HEK293T (cell line): ENCODE results near the gene TPPP2.

Source experiments
- CTCF ChIA-PET: fragments of 350-600 bp; formaldehyde crosslinking; extraction: SDS; loops from one replicate; lab custom pipeline; 2021; ENCODE audit warnings: antibody characterized with exemption, inconsistent platforms; lab: Yijun Ruan, JAX
- POLR2A ChIA-PET: fragments of 350-600 bp; formaldehyde crosslinking; extraction: SDS; loops from one replicate; lab custom pipeline; 2020; ENCODE audit warnings: antibody characterized with exemption, inconsistent platforms; lab: Yijun Ruan, JAX
- DNase-seq: peaks from one replicate; pipeline ENCODE4 v3.0.0; 2012; ENCODE audit warnings: mixed read lengths; ENCODE audit errors: extremely low spot score
- ARNT ChIP-seq: fragments of 450-650 bp; IDR thresholded peaks from 2 replicates; pipeline ENCODE4 v1.6.1; 2017; ENCODE audit warnings: mild to moderate bottlenecking
- BHLHE40 ChIP-seq: fragments of 450-650 bp; IDR thresholded peaks from 2 replicates; pipeline ENCODE4 v1.6.1; 2016; ENCODE audit warnings: mild to moderate bottlenecking, moderate library complexity, borderline replicate concordance
- CTBP1 ChIP-seq: fragments of 450-650 bp; IDR thresholded peaks from 2 replicates; pipeline ENCODE4 v1.6.1; 2016; ENCODE audit warnings: borderline replicate concordance
- ELF4 ChIP-seq: fragments of 450-650 bp; IDR thresholded peaks from 2 replicates; pipeline ENCODE4 v1.6.1; 2017; ENCODE audit warnings: antibody characterized with exemption
- FOXA1 ChIP-seq: fragments of 450-650 bp; IDR thresholded peaks from 2 replicates; pipeline ENCODE4 v1.6.1; 2016; ENCODE audit warnings: mild to moderate bottlenecking
- FOXK2 ChIP-seq: fragments of 450-650 bp; IDR thresholded peaks from 2 replicates; pipeline ENCODE4 v1.6.1; 2016; ENCODE audit warnings: mild to moderate bottlenecking
- FOXM1 ChIP-seq: fragments of 450-650 bp; IDR thresholded peaks from 2 replicates; pipeline ENCODE4 v1.6.1; 2017; ENCODE audit warnings: mild to moderate bottlenecking, borderline replicate concordance
- HDGF ChIP-seq: fragments of 450-650 bp; IDR thresholded peaks from 2 replicates; pipeline ENCODE4 v1.6.1; 2017; ENCODE audit warnings: antibody characterized with exemption, borderline replicate concordance
- L3MBTL2 ChIP-seq: fragments of 450-650 bp; conservative IDR thresholded peaks from 2 replicates; pipeline ENCODE4 v1.6.1; 2016; ENCODE audit warnings: mild to moderate bottlenecking
- LEF1 ChIP-seq: fragments of 450-650 bp; IDR thresholded peaks from 2 replicates; pipeline ENCODE4 v1.6.1; 2017; ENCODE audit warnings: mild to moderate bottlenecking, borderline replicate concordance
- NFRKB ChIP-seq: fragments of 450-650 bp; IDR thresholded peaks from 2 replicates; pipeline ENCODE4 v1.6.1; 2016; ENCODE audit warnings: mild to moderate bottlenecking, moderate library complexity
- PKNOX1 ChIP-seq: fragments of 450-650 bp; IDR thresholded peaks from 2 replicates; pipeline ENCODE4 v1.6.1; 2016
- SP1 ChIP-seq: fragments of 450-650 bp; IDR thresholded peaks from 2 replicates; pipeline ENCODE4 v1.6.1; 2017
- SUZ12 ChIP-seq: fragments of 450-650 bp; IDR thresholded peaks from 2 replicates; pipeline ENCODE4 v1.6.1; 2016; ENCODE audit warnings: mild to moderate bottlenecking
- TARDBP ChIP-seq: fragments of 450-650 bp; IDR thresholded peaks from 2 replicates; pipeline ENCODE4 v1.6.1; 2016
- ZNF384 ChIP-seq: fragments of 450-650 bp; IDR thresholded peaks from 2 replicates; pipeline ENCODE4 v1.6.1; 2016

TPPP2 gene

GRCh38 chr14:21049271-21049673, 19.3 kb downstream of the TPPP2 start:
- TF ChIP-seq LEF1: no peak
- no peak for TF ChIP-seq TARDBP
- TF ChIP-seq HDGF: no peak
- no peak for TF ChIP-seq FOXK2
- no peak for TF ChIP-seq FOXM1
- TF ChIP-seq ZNF384: no peak
- no peak for TF ChIP-seq CTBP1
- TF ChIP-seq SUZ12: no peak
- TF ChIP-seq NFRKB: no peak
- TF ChIP-seq FOXA1: no peak
- ChIA-PET POLR2A (no interaction called here), CTCF (interaction anchor here (3.0 kb wide), 1 partner anchor 34 kb away, joined by 14 read pairs; no protein-coding TSS in a partner anchor)
- DNase-seq: no peak

GRCh38 chr14:21050597-21050996, 20.6 kb downstream of the TPPP2 start:
- CTCF ChIA-PET: interaction anchor here (1.7 kb wide), 1 partner anchor 79 kb away, joined by 3 read pairs; no protein-coding TSS in a partner anchor
- POLR2A ChIA-PET: interaction anchor here (1.3 kb wide), 1 partner anchor 12 kb away, joined by 4 read pairs; no protein-coding TSS in a partner anchor
- DNase-seq: no peak
- TF ChIP-seq FOXA1 (no peak), L3MBTL2 (no peak), ARNT (no peak), BHLHE40 (no peak), CTBP1 (no peak)

- ChIA-PET CTCF (interaction anchor here (1.1 kb wide), 2 partner anchors 39 to 83 kb away, joined by 3 read pairs; no protein-coding TSS in a partner anchor), POLR2A (interaction anchor here (1.0 kb wide), 1 partner anchor 22 kb away, joined by 5 read pairs; no protein-coding TSS in a partner anchor)
- TF ChIP-seq ARNT: no peak
- no peak for TF ChIP-seq CTBP1
- no peak for TF ChIP-seq SUZ12
- no peak for TF ChIP-seq LEF1
- no peak for TF ChIP-seq ELF4
- TF ChIP-seq SP1: no peak
- no peak for TF ChIP-seq TARDBP
- TF ChIP-seq HDGF: no peak
- no peak for TF ChIP-seq FOXA1
- no peak for TF ChIP-seq PKNOX1
- TF ChIP-seq NFRKB: no peak
- TF ChIP-seq FOXK2: no peak
- TF ChIP-seq FOXM1: no peak
- no peak for TF ChIP-seq BHLHE40
Measured at GRCh38 chr14:21053184-21054122, 23.4 kb downstream of the TPPP2 start.

GRCh38 chr14:21054123-21054767, 24.2 kb downstream of the TPPP2 start:
- ChIA-PET CTCF (interaction anchor here (0.6 to 1.1 kb wide), 2 partner anchors 40 to 792 kb away, joined by 3 read pairs; no protein-coding TSS in a partner anchor), POLR2A (interaction anchor here (1.0 kb wide), 1 partner anchor 23 kb away, joined by 5 read pairs; no protein-coding TSS in a partner anchor)
- TF ChIP-seq L3MBTL2 (no peak), CTBP1 (no peak), TARDBP (no peak), ARNT (no peak), PKNOX1 (no peak), SUZ12 (no peak), NFRKB (no peak), HDGF (no peak), ZNF384 (no peak), FOXA1 (no peak)
- no peak for DNase-seq

More at GRCh38 chr14:21053184-21054122, 23.4 kb downstream of the TPPP2 start:
- DNase-seq: no peak

GRCh38 chr14:21054768-21055145, 24.7 kb downstream of the TPPP2 start:
- POLR2A ChIA-PET: no interaction called here
- no peak for DNase-seq
- CTCF ChIA-PET: interaction anchor here (0.6 kb wide), 1 partner anchor 792 kb away, joined by 3 read pairs; no protein-coding TSS in a partner anchor
- TF ChIP-seq FOXA1: no peak
- no peak for TF ChIP-seq LEF1
- no peak for TF ChIP-seq PKNOX1
- no peak for TF ChIP-seq HDGF
- TF ChIP-seq CTBP1: no peak
- TF ChIP-seq TARDBP: no peak
- TF ChIP-seq ZNF384: no peak
- no peak for TF ChIP-seq SUZ12
- no peak for TF ChIP-seq ARNT
- TF ChIP-seq SP1: no peak
- TF ChIP-seq L3MBTL2: no peak
- TF ChIP-seq BHLHE40: no peak
- no peak for TF ChIP-seq NFRKB
